ENCODE measurements around the gene ALDH8A1. TPM values are rescaled to one million over a fixed set of nuclear protein-coding genes. Genes with fewer than 3 reads are reported as not detected.

Gene ALDH8A1, protein sequence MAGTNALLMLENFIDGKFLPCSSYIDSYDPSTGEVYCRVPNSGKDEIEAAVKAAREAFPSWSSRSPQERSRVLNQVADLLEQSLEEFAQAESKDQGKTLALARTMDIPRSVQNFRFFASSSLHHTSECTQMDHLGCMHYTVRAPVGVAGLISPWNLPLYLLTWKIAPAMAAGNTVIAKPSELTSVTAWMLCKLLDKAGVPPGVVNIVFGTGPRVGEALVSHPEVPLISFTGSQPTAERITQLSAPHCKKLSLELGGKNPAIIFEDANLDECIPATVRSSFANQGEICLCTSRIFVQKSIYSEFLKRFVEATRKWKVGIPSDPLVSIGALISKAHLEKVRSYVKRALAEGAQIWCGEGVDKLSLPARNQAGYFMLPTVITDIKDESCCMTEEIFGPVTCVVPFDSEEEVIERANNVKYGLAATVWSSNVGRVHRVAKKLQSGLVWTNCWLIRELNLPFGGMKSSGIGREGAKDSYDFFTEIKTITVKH
- polyA plus RNA-seq (2013, experiment 1 of 2) = 0.48 TPM
- polyA plus RNA-seq (2013, experiment 2 of 2) = 0.10 TPM

- H3K4me1 ChIP-seq (ENCODE audit: control insufficient read depth, insufficient read depth, low read length, poor library complexity, severe bottlenecking) = no peaks in the 10 kb centered on the region
- 72 to 82% methylated on average over 2 to 3 of the region's 4 CpGs for WGBS, 2 experiments (ENCODE audit: insufficient coverage in 2 of 2)
- no peak within 1 kb of the TSS for H3K4me3 ChIP-seq (ENCODE audit: extremely low read depth, insufficient read depth, low read length, poor library complexity, severe bottlenecking)
- no peaks in the 10 kb centered on the region for H3K9me3 ChIP-seq (ENCODE audit: control insufficient read depth, low read length)
- H3K27ac ChIP-seq (ENCODE audit: low read depth, low read length, severe bottlenecking) = no peak within 1 kb of the TSS
- no peaks in the 10 kb centered on the region for H3K36me3 ChIP-seq (ENCODE audit: control insufficient read depth, insufficient read depth, low read length)
Measured at GRCh38 chr6:134949927-134950326, at the start of gene ALDH8A1. TSS of gene ALDH8A1 (minus strand) at chr6:134950101. CDS start at chr6:134950053, 48 bp downstream.

DNA sequence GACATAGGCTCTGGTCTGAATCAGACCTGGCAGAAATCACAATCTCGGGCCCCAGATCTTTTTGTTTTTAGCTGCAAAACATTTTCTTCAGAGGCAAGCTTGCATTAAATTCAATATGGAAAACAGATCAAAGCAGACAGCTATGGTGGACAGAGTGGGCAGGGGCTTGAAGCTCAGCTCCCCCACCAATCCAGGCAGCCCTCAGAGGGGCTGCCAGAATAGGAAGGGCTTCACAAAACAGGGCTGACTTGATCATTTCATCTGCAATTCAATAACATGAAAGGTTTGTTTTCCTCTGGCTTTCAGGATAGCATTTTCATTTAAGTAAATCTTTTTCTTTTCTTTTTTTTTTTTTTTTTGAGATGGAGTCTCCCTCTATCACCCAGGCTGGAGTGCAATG lies 49.2 kb upstream of the ALDH8A1 start:
- no peaks in the 10 kb centered on the region for H3K9me3 ChIP-seq (ENCODE audit: control insufficient read depth, low read length)
- no peak overlapping the region for H3K27ac ChIP-seq (ENCODE audit: low read depth, low read length, severe bottlenecking)
- no peak overlapping the region for H3K4me3 ChIP-seq (ENCODE audit: extremely low read depth, insufficient read depth, low read length, poor library complexity, severe bottlenecking)
- 83 to 100% methylated on average over 1 of the region's 1 CpG for WGBS, 2 experiments (ENCODE audit: insufficient coverage in 2 of 2)
- H3K36me3 ChIP-seq (ENCODE audit: control insufficient read depth, insufficient read depth, low read length) = peaks cover 12% of the 10 kb centered on the region
- no peaks in the 10 kb centered on the region for H3K4me1 ChIP-seq (ENCODE audit: control insufficient read depth, insufficient read depth, low read length, poor library complexity, severe bottlenecking)

GRCh38 chr6:134997133-134997995 lies 47.5 kb upstream of the ALDH8A1 start:
- 95 to 98% methylated on average over 5 to 6 of the region's 9 CpGs for WGBS, 2 experiments (ENCODE audit: insufficient coverage in 2 of 2)

DNA sequence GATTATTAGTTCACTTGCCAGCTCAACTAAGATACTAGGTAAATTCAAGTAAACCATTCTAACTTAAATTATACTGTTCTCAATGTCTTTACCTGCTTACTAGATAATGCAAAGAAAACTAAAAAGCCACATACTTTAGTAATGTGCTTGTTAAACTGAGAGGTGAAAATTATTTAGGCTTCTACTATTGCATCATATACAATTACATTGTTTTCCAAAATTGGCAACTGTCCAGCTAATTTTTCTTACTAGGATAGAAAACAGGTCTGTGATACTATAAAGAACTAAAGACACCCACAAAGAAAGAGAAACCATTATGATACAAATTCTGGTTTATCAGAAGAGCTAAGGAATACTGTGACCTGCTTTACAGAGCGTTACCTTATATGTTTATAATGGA lies 45.6 kb upstream of the ALDH8A1 start:
- H3K27ac ChIP-seq (ENCODE audit: low read depth, low read length, severe bottlenecking) = no peak overlapping the region
- no peak overlapping the region for H3K4me3 ChIP-seq (ENCODE audit: extremely low read depth, insufficient read depth, low read length, poor library complexity, severe bottlenecking)
- no CpG with 5 or more reads among the region's 1 CpG for WGBS, 2 experiments (ENCODE audit: insufficient coverage in 2 of 2)
- peaks cover 21% of the 10 kb centered on the region for H3K36me3 ChIP-seq (ENCODE audit: control insufficient read depth, insufficient read depth, low read length)
- H3K9me3 ChIP-seq (ENCODE audit: control insufficient read depth, low read length) = no peaks in the 10 kb centered on the region
- no peaks in the 10 kb centered on the region for H3K4me1 ChIP-seq (ENCODE audit: control insufficient read depth, insufficient read depth, low read length, poor library complexity, severe bottlenecking)

More at GRCh38 chr6:134997133-134997995, 47.5 kb upstream of the ALDH8A1 start:
- Histone ChIP-seq H3K4me1 (ENCODE audit: control insufficient read depth, insufficient read depth, low read length, poor library complexity, severe bottlenecking) (no peaks in the 10 kb centered on the region), H3K9me3 (ENCODE audit: control insufficient read depth, low read length) (no peaks in the 10 kb centered on the region), H3K36me3 (ENCODE audit: control insufficient read depth, insufficient read depth, low read length) (peaks cover 12% of the 10 kb centered on the region), H3K27ac (ENCODE audit: low read depth, low read length, severe bottlenecking) (no peak overlapping the region), H3K4me3 (ENCODE audit: extremely low read depth, insufficient read depth, low read length, poor library complexity, severe bottlenecking) (no peak overlapping the region)

DNA sequence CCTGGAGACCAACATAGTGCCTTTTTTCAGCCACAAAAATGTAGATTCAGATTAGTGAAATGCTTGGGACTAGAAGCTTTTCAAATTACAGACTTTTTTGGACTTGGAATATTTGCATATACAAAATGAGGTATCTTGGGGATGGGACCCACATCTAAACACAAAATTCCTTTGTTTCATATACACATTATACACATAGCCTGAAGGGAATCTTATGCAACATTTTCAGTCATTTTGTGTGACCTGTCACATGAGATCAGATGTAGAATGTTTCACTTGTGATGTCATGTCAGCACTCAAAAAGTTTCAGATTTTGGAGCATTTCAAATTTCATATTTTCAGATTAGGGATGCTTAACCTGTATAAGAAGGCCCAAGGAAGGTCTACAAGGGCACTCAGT lies 44.5 kb upstream of the ALDH8A1 start:
- Histone ChIP-seq H3K27ac (ENCODE audit: low read depth, low read length, severe bottlenecking) (no peak overlapping the region), H3K36me3 (ENCODE audit: control insufficient read depth, insufficient read depth, low read length) (peaks cover 21% of the 10 kb centered on the region), H3K4me3 (ENCODE audit: extremely low read depth, insufficient read depth, low read length, poor library complexity, severe bottlenecking) (no peak overlapping the region), H3K4me1 (ENCODE audit: control insufficient read depth, insufficient read depth, low read length, poor library complexity, severe bottlenecking) (no peaks in the 10 kb centered on the region), H3K9me3 (ENCODE audit: control insufficient read depth, low read length) (no peaks in the 10 kb centered on the region)

DNA sequence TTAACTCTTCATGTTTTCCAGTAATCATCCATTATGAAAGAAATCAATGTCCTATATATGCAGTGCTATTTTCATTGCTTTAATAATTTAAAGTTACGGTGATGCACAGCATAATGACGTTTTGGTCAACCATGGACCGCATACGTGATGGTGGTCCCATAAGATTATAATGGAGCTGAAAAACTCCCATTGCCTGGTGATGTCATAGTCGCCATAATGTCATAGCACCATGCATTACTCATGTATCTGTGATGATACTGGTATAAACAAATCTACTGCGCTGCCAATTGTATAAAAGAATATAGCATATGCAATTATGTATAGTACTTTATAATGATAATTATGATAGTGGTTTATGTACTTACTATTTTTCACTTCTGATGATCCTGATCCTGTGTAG lies 42.3 kb upstream of the ALDH8A1 start:
- Histone ChIP-seq H3K27ac (ENCODE audit: low read depth, low read length, severe bottlenecking) (no peak overlapping the region), H3K4me3 (ENCODE audit: extremely low read depth, insufficient read depth, low read length, poor library complexity, severe bottlenecking) (no peak overlapping the region), H3K9me3 (ENCODE audit: control insufficient read depth, low read length) (no peaks in the 10 kb centered on the region), H3K4me1 (ENCODE audit: control insufficient read depth, insufficient read depth, low read length, poor library complexity, severe bottlenecking) (no peaks in the 10 kb centered on the region), H3K36me3 (ENCODE audit: control insufficient read depth, insufficient read depth, low read length) (peaks cover 18% of the 10 kb centered on the region)
- WGBS, 2 experiments (ENCODE audit: insufficient coverage in 2 of 2) = no CpG with 5 or more reads among the region's 6 CpGs

- Histone ChIP-seq H3K4me1 (ENCODE audit: control insufficient read depth, insufficient read depth, low read length, poor library complexity, severe bottlenecking) (no peaks in the 10 kb centered on the region), H3K36me3 (ENCODE audit: control insufficient read depth, insufficient read depth, low read length) (peaks cover 12% of the 10 kb centered on the region), H3K9me3 (ENCODE audit: control insufficient read depth, low read length) (no peaks in the 10 kb centered on the region), H3K4me3 (ENCODE audit: extremely low read depth, insufficient read depth, low read length, poor library complexity, severe bottlenecking) (no peak overlapping the region), H3K27ac (ENCODE audit: low read depth, low read length, severe bottlenecking) (no peak overlapping the region)
- WGBS, 2 experiments (ENCODE audit: insufficient coverage in 2 of 2) = 100% methylated on average over 1 of the region's 3 CpGs
Measured at GRCh38 chr6:134990262-134990661, 40.4 kb upstream of the ALDH8A1 start.

GRCh38 chr6:134984821-134985220 lies 34.9 kb upstream of the ALDH8A1 start:
- Histone ChIP-seq H3K4me3 (ENCODE audit: extremely low read depth, insufficient read depth, low read length, poor library complexity, severe bottlenecking) (no peak overlapping the region), H3K9me3 (ENCODE audit: control insufficient read depth, low read length) (no peaks in the 10 kb centered on the region), H3K36me3 (ENCODE audit: control insufficient read depth, insufficient read depth, low read length) (peaks cover 26% of the 10 kb centered on the region), H3K27ac (ENCODE audit: low read depth, low read length, severe bottlenecking) (peak overlapping the region; percentile 20), H3K4me1 (ENCODE audit: control insufficient read depth, insufficient read depth, low read length, poor library complexity, severe bottlenecking) (peaks cover 3% of the 10 kb centered on the region)
- no CpG with 5 or more reads among the region's 1 CpG for WGBS, 2 experiments (ENCODE audit: insufficient coverage in 2 of 2)

- WGBS, 2 experiments (ENCODE audit: insufficient coverage in 2 of 2) = 94% methylated on average over 2 of the region's 2 CpGs; no CpG with 5 or more reads in 1 of the 2 experiments
- Histone ChIP-seq H3K36me3 (ENCODE audit: control insufficient read depth, insufficient read depth, low read length) (peaks cover 28% of the 10 kb centered on the region), H3K27ac (ENCODE audit: low read depth, low read length, severe bottlenecking) (no peak overlapping the region), H3K9me3 (ENCODE audit: control insufficient read depth, low read length) (no peaks in the 10 kb centered on the region), H3K4me3 (ENCODE audit: extremely low read depth, insufficient read depth, low read length, poor library complexity, severe bottlenecking) (no peak overlapping the region), H3K4me1 (ENCODE audit: control insufficient read depth, insufficient read depth, low read length, poor library complexity, severe bottlenecking) (peaks cover 3% of the 10 kb centered on the region)
Measured at GRCh38 chr6:134983823-134984222, 33.9 kb upstream of the ALDH8A1 start.

GRCh38 chr6:134982161-134982560 lies 32.3 kb upstream of the ALDH8A1 start:
- Histone ChIP-seq H3K4me1 (ENCODE audit: control insufficient read depth, insufficient read depth, low read length, poor library complexity, severe bottlenecking) (peaks cover 3% of the 10 kb centered on the region), H3K36me3 (ENCODE audit: control insufficient read depth, insufficient read depth, low read length) (peaks cover 27% of the 10 kb centered on the region), H3K9me3 (ENCODE audit: control insufficient read depth, low read length) (no peaks in the 10 kb centered on the region), H3K4me3 (ENCODE audit: extremely low read depth, insufficient read depth, low read length, poor library complexity, severe bottlenecking) (no peak overlapping the region), H3K27ac (ENCODE audit: low read depth, low read length, severe bottlenecking) (no peak overlapping the region)
- WGBS, 2 experiments (ENCODE audit: insufficient coverage in 2 of 2) = 87 to 94% methylated on average over 2 of the region's 3 CpGs

All from mesodermal cell (in vitro differentiated cells).